B cell (primary cell): ENCODE measurements around the gene SLC39A7.

ENCODE experiments used
- CTCF ChIP-seq: fragments of 200-600 bp; IDR thresholded peaks from one replicate; pipeline ENCODE4 v1.8.0; 2022; ENCODE audit warnings: antibody characterized with exemption, mild to moderate bottlenecking
- EZH2 ChIP-seq: IDR thresholded peaks from 2 replicates; pipeline ENCODE4 v1.6.1; 2012; ENCODE audit warnings: borderline replicate concordance, low read depth, mild to moderate bottlenecking, moderate library complexity, low read length; ENCODE audit not compliant: insufficient read depth, poor library complexity, severe bottlenecking

GRCh38 chr6:33248932-33249731, 48.5 kb downstream of the SLC39A7 start:
- TF ChIP-seq CTCF (no peak), EZH2 (no peak)
